Endodermal cell (in vitro differentiated cells): ENCODE data around the gene TUBA3C. TPM values are rescaled to one million over a fixed set of nuclear protein-coding genes. Genes with fewer than 3 reads are reported as not detected.

Experiments used
- DNase-seq: peaks from one replicate; pipeline ENCODE4 v3.0.0-alpha.2; 2017
- H3K27ac ChIP-seq: 2 replicates; pipeline ENCODE4 v1.5.1; 2013; ENCODE audit warnings: mild to moderate bottlenecking, low read depth, low read length, moderate library complexity
- H3K27me3 ChIP-seq: 2 replicates; pipeline ENCODE4 v1.6.1; 2013; ENCODE audit warnings: mild to moderate bottlenecking, low read length, moderate library complexity; ENCODE audit not compliant: insufficient read depth, control insufficient read depth, poor library complexity, severe bottlenecking
- H3K36me3 ChIP-seq: 2 replicates; pipeline ENCODE4 v1.7.0; 2013; ENCODE audit warnings: mild to moderate bottlenecking, low read length, moderate library complexity; ENCODE audit not compliant: control insufficient read depth, insufficient read depth
- H3K4me1 ChIP-seq: one replicate; pipeline ENCODE4 v1.7.0; 2013; ENCODE audit warnings: low read length; ENCODE audit not compliant: control insufficient read depth, insufficient read depth
- H3K4me3 ChIP-seq: 2 replicates; pipeline ENCODE4 v1.5.1; 2013; ENCODE audit warnings: mild to moderate bottlenecking, low read length, moderate library complexity
- H3K9ac ChIP-seq: 2 replicates; pipeline ENCODE4 v1.6.1; 2013; ENCODE audit warnings: mild to moderate bottlenecking, low read length, moderate library complexity; ENCODE audit not compliant: poor library complexity, severe bottlenecking; ENCODE audit errors: extremely low read depth
- H3K9me3 ChIP-seq: 2 replicates; pipeline ENCODE4 v1.6.1; 2013; ENCODE audit warnings: mild to moderate bottlenecking, low read length, moderate library complexity; ENCODE audit not compliant: control insufficient read depth
- H3K27ac Mint-ChIP-seq: 2 replicates; pipeline ENCODE4 v1.8.0; 2020; ENCODE audit warnings: mixed read lengths
- H3K27me3 Mint-ChIP-seq: 2 replicates; pipeline ENCODE4 v1.8.0; 2021; ENCODE audit warnings: mild to moderate bottlenecking, mixed read lengths; ENCODE audit not compliant: insufficient read depth
- H3K36me3 Mint-ChIP-seq: 2 replicates; pipeline ENCODE4 v1.8.0; 2020; ENCODE audit warnings: low read depth, mixed read lengths
- H3K4me1 Mint-ChIP-seq: 2 replicates; pipeline ENCODE4 v1.8.0; 2020; ENCODE audit warnings: mixed read lengths
- H3K4me3 Mint-ChIP-seq: 2 replicates; pipeline ENCODE4 v1.8.0; 2020; ENCODE audit warnings: mild to moderate bottlenecking, moderate library complexity, mixed read lengths
- H3K9me3 Mint-ChIP-seq: 2 replicates; pipeline ENCODE4 v1.8.0; 2020; ENCODE audit warnings: mild to moderate bottlenecking, mixed read lengths
- WGBS, 2 experiments: methylation state at CpG; one replicate each; pipeline versions ENCODE4 v1.1.5 to v1.1.7; 2013; ENCODE audit warnings: missing lambda C conversion rate in 2 of 2, mixed read lengths in 1 of 2; ENCODE audit not compliant: insufficient coverage in 1 of 2, insufficient read length in 1 of 2; 5-methylcytosine and 5-hydroxymethylcytosine counted together
- total RNA-seq, 2 donors: library from RNA; stranded (reverse); fragmentation: NEBNext Ultra II Directional in 1 of 2; extraction: Animal tissue kit (Norgen Biotek cat#: 25700) in 1 of 2; gene quantifications; 2 replicates in 1 of 2; 3 replicates in 1 of 2; pipeline ENCODE4 v1.2.1, GENCODE V29; 2021
- TF ChIP-seq, protein P1 (sequence below): fragments of 200-600 bp; sonication (generic); conservative IDR thresholded peaks from 2 replicates; pipeline ENCODE4 v1.5.0; 2021; ENCODE audit warnings: antibody characterized with exemption, mild to moderate bottlenecking

The TUBA3C gene
- total RNA-seq, 2 donors from 2014 or later: not detected

DNA sequence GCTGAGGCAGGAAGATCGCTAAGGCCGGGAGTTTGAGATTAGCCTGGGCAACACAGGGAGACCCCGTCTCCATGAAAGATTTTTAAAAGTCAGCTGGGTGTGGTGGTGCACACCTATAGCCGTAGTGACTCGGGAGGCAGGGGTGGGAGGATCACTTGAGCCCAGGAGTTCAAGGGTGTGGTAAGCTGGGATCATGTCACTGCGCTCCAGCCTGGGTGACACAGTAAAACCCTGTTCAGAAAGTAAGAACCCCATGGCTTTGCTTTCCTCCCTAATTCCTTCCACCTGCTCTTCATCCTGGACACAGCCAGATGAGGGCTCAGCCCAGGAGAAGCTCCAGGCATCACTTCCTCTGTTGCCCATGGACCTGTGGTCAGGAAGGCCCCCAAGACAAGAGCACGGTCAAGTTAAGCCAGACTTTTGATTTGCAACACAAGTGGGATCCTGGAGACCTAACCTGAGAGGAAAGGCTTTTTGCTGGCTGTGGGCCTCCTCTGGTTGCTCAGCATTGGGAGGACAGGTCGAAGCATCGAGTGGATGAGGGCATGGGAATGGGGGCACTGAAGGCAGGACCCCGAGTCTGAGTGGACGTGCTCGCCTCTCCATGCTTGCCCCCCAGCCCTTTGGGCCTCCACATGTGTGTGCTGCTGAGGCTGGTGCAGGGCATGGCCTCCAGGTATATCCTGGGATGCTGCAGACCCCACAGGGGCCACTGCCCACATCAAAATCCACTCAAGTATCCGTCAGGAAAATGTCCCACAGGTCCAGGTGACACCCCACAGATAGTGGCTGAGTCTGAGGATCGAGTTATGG is 25.4 kb downstream of the TUBA3C start:
- H3K4me1 Mint-ChIP-seq: no peaks in the 10 kb centered on the region
- peaks cover 99% of the 10 kb centered on the region for H3K9me3 Mint-ChIP-seq
- Histone ChIP-seq H3K4me1 (no peaks in the 10 kb centered on the region), H3K9ac (no peak overlapping the region), H3K36me3 (no peaks in the 10 kb centered on the region), H3K4me3 (no peak overlapping the region), H3K27me3 (no peaks in the 10 kb centered on the region), H3K9me3 (peaks cover 51% of the 10 kb centered on the region), H3K27ac (no peak overlapping the region)
- WGBS, 2 experiments: 69 to 72% methylated on average over 9 to 14 of the region's 14 CpGs
- no peak overlapping the region for H3K27ac Mint-ChIP-seq
- TF ChIP-seq, protein P1, sequence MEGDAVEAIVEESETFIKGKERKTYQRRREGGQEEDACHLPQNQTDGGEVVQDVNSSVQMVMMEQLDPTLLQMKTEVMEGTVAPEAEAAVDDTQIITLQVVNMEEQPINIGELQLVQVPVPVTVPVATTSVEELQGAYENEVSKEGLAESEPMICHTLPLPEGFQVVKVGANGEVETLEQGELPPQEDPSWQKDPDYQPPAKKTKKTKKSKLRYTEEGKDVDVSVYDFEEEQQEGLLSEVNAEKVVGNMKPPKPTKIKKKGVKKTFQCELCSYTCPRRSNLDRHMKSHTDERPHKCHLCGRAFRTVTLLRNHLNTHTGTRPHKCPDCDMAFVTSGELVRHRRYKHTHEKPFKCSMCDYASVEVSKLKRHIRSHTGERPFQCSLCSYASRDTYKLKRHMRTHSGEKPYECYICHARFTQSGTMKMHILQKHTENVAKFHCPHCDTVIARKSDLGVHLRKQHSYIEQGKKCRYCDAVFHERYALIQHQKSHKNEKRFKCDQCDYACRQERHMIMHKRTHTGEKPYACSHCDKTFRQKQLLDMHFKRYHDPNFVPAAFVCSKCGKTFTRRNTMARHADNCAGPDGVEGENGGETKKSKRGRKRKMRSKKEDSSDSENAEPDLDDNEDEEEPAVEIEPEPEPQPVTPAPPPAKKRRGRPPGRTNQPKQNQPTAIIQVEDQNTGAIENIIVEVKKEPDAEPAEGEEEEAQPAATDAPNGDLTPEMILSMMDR: no peak
- DNase-seq: no peak
- H3K36me3 Mint-ChIP-seq: peaks cover 6% of the 10 kb centered on the region
- H3K4me3 Mint-ChIP-seq: no peak overlapping the region
- no peaks in the 10 kb centered on the region for H3K27me3 Mint-ChIP-seq

DNA sequence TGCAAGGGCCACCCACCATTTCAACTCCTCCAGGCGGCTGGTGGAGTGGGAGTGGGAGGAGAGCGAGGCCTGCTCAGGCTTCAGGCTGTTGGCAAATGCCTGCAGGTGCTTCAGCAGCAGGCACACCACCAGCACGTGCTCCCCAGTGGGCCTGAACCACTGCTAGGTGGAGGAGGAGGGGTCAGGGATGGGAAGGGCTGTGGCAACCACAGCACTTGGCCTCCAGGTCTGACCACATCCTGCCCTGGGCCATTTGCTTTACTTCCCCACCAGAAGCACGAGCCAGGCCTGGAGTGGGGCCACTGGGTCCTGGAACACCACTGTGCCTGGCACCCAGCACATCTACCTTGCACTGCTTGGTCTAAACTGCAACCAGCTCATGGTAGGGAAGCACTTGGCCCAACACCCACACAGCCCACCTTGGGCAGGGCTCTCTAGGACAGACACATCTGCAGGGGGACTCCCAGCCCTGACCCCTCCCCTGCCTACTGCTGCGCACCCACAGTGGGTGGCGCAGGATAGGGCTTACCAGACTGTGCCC is 26.2 kb downstream of the TUBA3C start:
- H3K27ac ChIP-seq: no peak overlapping the region
- no peaks in the 10 kb centered on the region for H3K4me1 ChIP-seq
- no peak overlapping the region for H3K4me3 ChIP-seq
- peaks cover 50% of the 10 kb centered on the region for H3K9me3 ChIP-seq
- TF ChIP-seq, protein P1: no peak
- no peak overlapping the region for H3K27ac Mint-ChIP-seq
- no peaks in the 10 kb centered on the region for H3K4me1 Mint-ChIP-seq
- H3K9ac ChIP-seq: no peak overlapping the region
- no peaks in the 10 kb centered on the region for H3K27me3 ChIP-seq
- peaks cover 99% of the 10 kb centered on the region for H3K9me3 Mint-ChIP-seq
- DNase-seq: no peak
- H3K36me3 ChIP-seq: no peaks in the 10 kb centered on the region
- H3K36me3 Mint-ChIP-seq: peaks cover 7% of the 10 kb centered on the region
- H3K27me3 Mint-ChIP-seq: no peaks in the 10 kb centered on the region
- 48% methylated on average over 6 of the region's 6 CpGs; no CpG with 5 or more reads in 1 of the 2 experiments for WGBS, 2 experiments
- no peak overlapping the region for H3K4me3 Mint-ChIP-seq

DNA sequence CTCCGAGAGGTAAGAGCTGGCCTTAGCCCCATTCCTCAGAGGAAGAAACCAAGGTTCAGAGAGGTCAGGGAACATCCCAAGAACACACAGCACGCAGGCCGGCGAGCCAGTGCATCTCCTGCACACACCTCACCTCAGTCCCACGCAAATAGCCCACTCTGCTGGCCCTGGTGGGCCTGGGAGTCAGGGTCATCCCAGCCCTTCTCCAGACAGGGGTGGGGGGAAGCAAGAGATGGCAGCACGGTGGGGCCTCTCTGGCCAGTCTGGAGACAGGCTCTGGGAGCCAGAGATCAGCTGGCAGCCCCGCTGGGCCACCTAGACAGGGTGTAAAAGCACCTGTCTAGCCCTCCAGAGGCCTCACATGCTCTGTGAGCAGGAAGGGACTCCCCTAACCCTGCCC is 26.8 kb downstream of the TUBA3C start:
- H3K9me3 ChIP-seq: peaks cover 51% of the 10 kb centered on the region
- no peaks in the 10 kb centered on the region for H3K36me3 ChIP-seq
- no peak for DNase-seq
- H3K27ac ChIP-seq: no peak overlapping the region
- TF ChIP-seq, protein P1: no peak
- Mint-ChIP-seq H3K27ac (no peak overlapping the region), H3K4me3 (no peak overlapping the region), H3K4me1 (no peaks in the 10 kb centered on the region), H3K36me3 (peaks cover 7% of the 10 kb centered on the region), H3K9me3 (peaks cover 99% of the 10 kb centered on the region), H3K27me3 (no peaks in the 10 kb centered on the region)
- H3K4me3 ChIP-seq: no peak overlapping the region
- H3K9ac ChIP-seq: no peak overlapping the region
- H3K27me3 ChIP-seq: no peaks in the 10 kb centered on the region
- WGBS, 2 experiments: 57 to 86% methylated on average over 1 to 7 of the region's 7 CpGs
- H3K4me1 ChIP-seq: no peaks in the 10 kb centered on the region
